GOT3 (cell line): ENCODE data around the gene PDIA5.

ENCODE experiments used
- DNase-seq: peaks from one replicate; lab custom pipeline; 2025; ENCODE audit warnings: mixed read lengths; lab: John Stamatoyannopoulos, UW

PDIA5 gene

GRCh38 chr3:123042413-123042812 lies 24.4 kb upstream of the PDIA5 start:
- no peak for DNase-seq

DNA sequence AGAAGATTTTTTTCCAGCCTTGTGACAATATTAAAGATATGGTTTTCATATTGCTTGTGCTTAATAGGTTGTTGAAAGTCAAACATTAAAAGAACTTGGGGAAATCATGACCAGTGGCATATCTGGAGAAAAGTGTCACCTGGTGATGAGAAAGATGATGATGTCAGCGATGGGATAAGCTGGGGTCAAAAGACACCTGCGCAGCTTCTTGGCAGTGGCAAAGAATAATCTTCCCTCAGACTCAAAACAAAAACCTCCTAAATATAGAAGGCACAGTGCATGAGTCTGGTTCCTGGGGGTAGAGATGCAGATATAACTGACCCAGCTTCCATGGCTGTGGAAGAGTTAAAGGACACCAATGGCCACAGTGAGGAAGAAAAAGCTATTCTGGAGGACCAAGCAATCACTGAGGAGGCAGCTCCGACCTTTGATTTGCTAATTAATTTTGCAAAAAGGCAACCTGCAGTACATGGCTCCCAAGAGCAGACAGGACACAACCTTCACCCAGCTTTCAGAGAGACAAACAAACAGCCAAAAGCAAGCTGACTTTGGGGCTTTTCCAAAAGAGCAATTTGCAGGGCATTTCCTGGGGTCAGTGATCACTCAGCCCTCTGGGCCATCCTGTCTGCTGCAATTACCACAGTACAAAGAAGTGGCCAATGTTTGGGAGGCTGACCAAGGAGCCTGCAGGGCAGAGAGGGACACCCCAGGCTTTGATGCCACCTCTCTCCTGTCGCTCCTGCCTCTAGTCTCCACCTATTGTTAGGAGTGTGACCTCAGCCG lies 21.7 kb upstream of the PDIA5 start:
- no peak for DNase-seq

DNA sequence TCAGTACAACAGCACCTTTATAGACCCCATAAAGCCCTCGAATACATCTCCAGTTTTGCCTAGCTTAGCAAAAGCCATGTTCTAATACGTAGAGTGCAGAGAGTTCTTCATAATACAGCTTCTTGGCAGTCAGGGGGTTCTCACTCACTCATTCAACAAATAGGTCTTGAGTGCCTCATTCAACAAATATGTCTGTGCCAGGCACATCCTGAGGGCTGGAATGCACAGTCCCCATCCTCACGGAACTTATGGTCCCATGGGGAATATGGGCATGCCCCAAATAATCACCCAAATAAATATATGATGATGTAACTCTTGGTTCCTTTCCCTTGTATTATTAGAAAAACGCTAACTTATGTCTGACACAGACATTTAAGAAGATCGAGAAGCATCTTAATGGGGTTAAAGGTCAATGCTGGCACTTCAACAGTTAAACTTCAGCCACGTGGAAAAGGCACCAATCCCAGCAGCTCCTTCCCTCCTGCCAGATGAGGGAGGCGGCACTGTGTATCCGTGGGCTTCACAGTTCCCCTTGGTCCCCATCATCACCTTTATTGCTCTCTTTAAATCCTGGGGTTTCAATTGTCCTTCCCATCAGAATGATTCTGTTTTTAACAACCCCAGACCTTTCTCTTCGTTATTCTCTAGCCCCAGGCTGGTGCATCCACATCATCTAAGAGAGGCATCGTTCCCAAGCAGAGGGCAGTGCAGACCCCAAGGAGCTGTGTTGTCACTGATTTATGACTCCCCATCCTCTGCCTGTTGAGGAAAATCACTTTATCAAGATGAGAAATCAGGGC lies 20.4 kb upstream of the PDIA5 start:
- no peak for DNase-seq

DNA sequence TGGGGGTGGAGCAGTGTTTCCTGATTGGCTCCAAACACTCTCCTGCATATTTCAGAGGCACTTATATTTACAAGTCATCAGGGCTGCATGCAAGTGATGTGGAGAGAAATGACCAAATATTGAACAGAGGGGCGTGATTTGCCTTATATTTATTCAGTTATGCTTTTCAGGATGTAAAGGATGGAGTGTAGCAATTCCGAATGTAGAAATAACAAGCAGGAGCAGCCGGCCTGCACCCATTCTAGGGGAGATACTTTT lies 19.8 kb upstream of the PDIA5 start:
- no peak for DNase-seq

GRCh38 chr3:123048480-123049237 lies 18.2 kb upstream of the PDIA5 start:
- no peak for DNase-seq

DNA sequence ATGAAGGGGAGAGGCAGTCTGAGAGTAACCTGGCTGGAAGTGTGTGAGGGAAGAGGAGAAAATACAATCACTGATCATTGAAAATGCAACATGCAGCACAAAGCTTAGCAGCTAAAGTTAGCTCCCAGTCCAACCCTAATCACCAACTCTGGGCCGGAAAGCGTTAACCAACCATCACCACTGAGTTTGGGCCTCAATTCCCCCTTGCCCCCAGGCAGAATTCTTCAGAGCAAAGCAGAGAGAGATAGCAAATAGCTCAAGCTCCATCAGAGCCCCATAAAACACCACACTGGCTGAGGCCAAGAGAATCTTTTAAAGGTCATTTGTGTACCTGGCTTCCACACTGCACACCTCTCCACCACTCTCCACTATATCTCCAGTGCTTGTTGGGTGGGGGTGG lies 16.2 kb upstream of the PDIA5 start:
- no peak for DNase-seq

GRCh38 chr3:123053107-123053506 lies 13.7 kb upstream of the PDIA5 start:
- DNase-seq: no peak

GRCh38 chr3:123054109-123054778 lies 12.6 kb upstream of the PDIA5 start:
- no peak for DNase-seq

GRCh38 chr3:123054931-123055330 lies 11.9 kb upstream of the PDIA5 start:
- peak; percentile 91 for DNase-seq

DNA sequence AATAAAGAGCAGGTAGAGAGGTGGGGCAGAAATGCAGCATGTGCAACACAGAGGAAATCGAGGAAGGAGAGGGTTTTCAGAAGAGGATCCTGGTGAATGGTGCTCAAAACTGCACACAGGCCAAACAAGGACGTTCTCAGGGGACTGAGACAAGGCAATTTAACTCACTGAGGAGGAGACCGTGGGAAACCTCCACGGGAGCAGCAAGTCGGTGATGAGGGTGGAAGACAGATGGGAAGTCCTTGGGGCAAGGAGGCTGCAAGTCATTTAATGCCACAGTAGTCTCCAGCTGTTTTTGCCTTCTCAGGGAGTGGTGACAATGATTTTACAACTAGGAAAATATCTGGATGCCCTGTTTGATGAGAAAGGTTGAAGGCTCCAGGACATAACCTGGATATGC lies 11.5 kb upstream of the PDIA5 start:
- no peak for DNase-seq

DNA sequence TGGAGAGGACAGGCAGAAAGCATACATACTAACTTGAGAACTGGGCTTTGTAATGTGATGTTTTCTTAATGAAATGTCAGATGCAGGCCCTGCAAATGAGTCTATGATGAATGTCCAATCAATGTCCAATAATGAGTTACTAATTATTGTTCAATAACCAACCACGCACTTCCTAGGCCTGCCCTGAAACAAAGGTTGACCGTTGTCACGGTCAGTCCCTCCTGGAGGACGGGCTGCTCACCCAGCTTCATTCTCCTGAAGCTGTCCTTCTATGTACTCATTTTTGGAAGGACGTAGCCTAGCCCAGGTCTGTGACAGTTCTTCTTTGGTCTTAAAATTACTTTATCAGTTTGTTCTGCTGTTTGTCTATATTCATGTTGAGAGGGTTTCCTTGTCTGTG lies 8.3 kb upstream of the PDIA5 start:
- DNase-seq: no peak

- no peak for DNase-seq
Measured at GRCh38 chr3:123060054-123060453, 6.8 kb upstream of the PDIA5 start.

- no peak for DNase-seq
Measured at GRCh38 chr3:123061856-123062255, 5.0 kb upstream of the PDIA5 start.

- no peak for DNase-seq
Measured at GRCh38 chr3:123063034-123063433, 3.8 kb upstream of the PDIA5 start.

DNA sequence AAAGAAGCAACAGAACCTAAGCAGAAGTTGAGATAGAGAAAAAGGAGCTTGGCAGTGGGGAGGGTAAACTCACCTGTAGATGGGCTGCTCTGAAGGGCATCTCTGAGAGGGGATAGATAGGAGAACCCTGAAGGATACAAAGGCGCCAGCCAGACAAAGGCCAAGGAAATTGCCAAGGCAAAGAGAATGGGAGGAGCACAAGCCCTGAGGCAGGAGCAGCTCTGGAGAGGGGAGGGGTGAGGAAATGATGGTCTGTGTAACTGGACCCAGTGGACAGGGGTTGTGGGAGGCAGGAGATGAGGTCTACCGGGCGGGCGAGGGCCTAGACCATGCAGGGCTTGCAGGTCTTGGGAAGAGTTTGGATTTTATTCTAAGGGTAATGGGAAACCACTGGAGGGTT lies 2.3 kb upstream of the PDIA5 start:
- no peak for DNase-seq

DNA sequence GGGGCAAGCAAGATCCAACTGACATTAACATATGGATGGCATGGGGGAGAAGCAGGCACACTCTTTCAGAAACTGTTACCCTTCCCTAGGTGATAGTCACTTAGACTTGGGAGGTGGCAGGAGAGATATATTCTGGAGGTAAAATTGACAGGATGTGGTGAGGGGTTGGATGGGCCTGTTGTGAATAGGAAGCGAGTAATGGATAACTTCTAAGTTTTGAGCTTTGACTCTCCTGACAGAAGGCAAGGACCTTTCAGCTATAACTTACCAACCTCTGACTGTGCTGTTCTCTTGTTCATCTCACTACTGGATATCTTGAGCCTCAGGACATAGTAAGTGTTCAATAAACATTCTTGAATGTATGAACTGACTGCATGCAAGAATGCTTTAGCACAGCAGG lies 1.9 kb upstream of the PDIA5 start:
- no peak for DNase-seq

- no peak for DNase-seq
Measured at GRCh38 chr3:123066599-123066895, 278 bp upstream of the PDIA5 start.

GRCh38 chr3:123067689-123068600 lies 1.1 kb downstream of the PDIA5 start:
- no peak for DNase-seq

DNA sequence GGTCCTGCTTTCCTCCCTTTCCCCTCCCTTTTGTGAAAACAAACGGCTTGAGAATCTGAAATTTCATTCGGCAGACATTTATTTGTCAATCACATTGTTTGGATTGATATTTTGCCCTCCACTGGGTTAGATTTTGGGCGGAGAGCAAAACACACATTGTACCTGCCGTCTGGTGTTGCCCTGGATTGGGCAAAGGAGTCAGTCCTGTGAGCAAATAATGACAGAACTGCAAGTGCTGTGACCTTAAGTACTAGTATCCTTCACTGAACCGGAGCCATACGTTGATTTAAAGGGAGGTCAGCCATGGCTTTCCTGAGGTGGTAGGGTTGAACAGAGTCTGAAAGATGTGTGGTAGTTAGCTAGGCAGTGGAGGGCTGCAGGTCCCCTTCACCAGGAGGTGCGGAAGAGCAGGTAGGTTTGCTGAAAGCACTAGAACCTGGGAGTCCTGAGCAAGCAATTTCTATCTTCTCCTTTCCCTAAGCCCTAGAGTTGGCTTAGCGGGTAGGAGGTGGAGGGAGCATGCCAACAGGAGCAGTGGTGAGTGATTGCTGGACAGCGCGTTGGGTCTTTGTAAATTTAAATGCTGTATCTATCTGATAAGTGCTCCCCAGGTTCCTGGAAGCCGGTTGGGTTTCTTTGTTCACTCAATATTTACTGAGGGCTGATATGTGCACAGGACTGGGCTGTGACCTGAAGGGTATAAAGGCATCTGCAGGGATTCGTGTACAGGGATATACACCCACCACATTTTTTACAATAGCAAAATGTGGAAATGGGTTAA lies 2.0 kb downstream of the PDIA5 start:
- DNase-seq: no peak

DNA sequence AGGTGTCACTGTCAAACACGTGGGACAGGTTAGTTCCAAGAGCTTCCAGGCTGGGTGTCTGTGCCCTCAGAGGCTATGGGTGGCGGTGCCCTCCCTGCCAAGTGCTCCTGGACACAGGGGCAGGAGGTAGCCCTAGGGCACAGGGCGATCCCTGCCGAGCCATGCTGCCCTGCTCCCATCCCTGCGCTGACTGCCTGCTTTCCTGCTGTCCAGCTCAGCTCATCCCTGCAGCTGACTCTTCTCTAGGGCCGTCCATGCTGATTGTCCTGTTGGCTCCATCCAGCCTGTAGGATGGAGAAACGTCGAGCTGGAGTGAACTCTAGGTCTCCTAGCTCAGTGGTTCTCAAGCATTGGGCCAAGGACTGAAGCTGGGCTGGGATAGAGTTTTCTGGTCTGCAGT lies 3.7 kb downstream of the PDIA5 start:
- no peak for DNase-seq

- DNase-seq: no peak
Measured at GRCh38 chr3:123071146-123071545, 4.3 kb downstream of the PDIA5 start.
